ENCODE data around the gene ISX.
"Not testable (repeated sequence)": the region's sequence is repeated elsewhere in the genome, so short reads cannot be mapped to it uniquely, and the experiment has no call there.

ISX gene

DNA sequence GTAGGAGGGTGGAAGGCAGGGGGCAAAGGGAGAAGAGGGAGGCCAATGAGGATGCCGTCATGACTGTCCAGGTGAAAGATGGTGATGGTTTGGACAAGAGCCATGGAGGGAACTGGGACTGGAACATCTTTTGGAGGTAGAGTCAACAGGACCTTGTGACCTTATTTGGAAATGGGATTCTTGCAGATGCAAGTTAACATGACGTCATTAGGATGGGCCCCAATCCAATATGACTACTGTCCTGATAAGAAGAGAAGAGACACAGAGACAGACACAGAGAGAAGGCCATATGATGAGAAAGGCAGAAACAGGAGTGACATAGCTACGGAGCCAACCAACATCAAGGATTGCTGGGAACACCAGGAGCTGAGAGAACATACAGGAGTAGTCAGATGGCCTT lies 31.0 kb upstream of the ISX start:
- H3K27ac ChIP-seq (ENCODE audit: low read depth, low read length, severe bottlenecking), result no peak overlapping the region
- no peaks in the 10 kb centered on the region for H3K4me1 ChIP-seq (ENCODE audit: control insufficient read depth, insufficient read depth, low read length, poor library complexity, severe bottlenecking)
- H3K36me3 ChIP-seq (ENCODE audit: control insufficient read depth, insufficient read depth, low read length), result no peaks in the 10 kb centered on the region
- 57 to 61% methylated on average over 3 of the region's 3 CpGs for WGBS, 2 experiments (ENCODE audit: insufficient coverage in 2 of 2)
- no peak overlapping the region for H3K4me3 ChIP-seq (ENCODE audit: extremely low read depth, insufficient read depth, low read length, poor library complexity, severe bottlenecking)
- H3K9me3 ChIP-seq (ENCODE audit: control insufficient read depth, low read length), result no peaks in the 10 kb centered on the region

DNA sequence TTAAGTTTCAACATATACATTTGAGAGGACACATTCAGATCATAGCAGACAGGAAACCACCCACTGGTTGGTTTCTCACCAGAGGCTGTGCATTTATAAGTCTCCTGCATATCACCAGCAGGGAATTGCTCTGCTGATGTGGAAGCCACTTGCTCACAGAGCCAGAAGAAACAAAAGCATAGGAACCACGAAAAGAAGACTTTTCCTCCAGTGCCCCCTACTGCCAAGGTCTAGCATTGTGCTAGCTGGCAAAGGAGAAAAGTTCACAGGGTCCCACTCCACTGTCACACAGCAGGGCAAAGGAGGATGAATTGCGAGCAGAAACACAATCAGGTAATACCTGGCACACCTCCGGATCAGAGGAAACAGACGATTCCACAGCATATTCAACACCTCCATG lies 28.9 kb upstream of the ISX start:
- no peaks in the 10 kb centered on the region for H3K4me1 ChIP-seq (ENCODE audit: control insufficient read depth, insufficient read depth, low read length, poor library complexity, severe bottlenecking)
- H3K27ac ChIP-seq (ENCODE audit: low read depth, low read length, severe bottlenecking), result no peak overlapping the region
- 53 to 66% methylated on average over 4 of the region's 4 CpGs for WGBS, 2 experiments (ENCODE audit: insufficient coverage in 2 of 2)
- no peaks in the 10 kb centered on the region for H3K36me3 ChIP-seq (ENCODE audit: control insufficient read depth, insufficient read depth, low read length)
- H3K9me3 ChIP-seq (ENCODE audit: control insufficient read depth, low read length), result no peaks in the 10 kb centered on the region
- H3K4me3 ChIP-seq (ENCODE audit: extremely low read depth, insufficient read depth, low read length, poor library complexity, severe bottlenecking), result no peak overlapping the region

DNA sequence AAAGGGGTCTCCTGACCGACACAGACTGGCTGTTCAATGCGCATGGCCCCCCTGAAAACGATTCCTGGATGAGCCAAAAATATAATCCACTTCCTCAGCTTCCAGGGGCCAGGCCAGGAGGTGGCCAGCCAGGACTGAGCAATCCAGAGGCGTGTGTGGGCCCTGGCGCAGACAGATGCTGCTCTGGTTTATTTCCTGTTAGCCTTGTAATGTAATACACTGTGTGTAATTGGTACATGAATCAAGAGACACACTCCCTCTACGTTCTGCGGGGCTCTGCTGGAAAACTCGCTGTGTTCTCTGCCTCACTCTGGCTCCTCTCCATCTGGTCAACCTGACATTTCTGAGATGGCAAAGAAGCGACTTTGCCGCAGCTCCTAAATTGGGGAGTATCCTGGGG lies 26.3 kb upstream of the ISX start:
- Histone ChIP-seq H3K4me3 (ENCODE audit: extremely low read depth, insufficient read depth, low read length, poor library complexity, severe bottlenecking) (no peak overlapping the region), H3K4me1 (ENCODE audit: control insufficient read depth, insufficient read depth, low read length, poor library complexity, severe bottlenecking) (no peaks in the 10 kb centered on the region), H3K9me3 (ENCODE audit: control insufficient read depth, low read length) (no peaks in the 10 kb centered on the region), H3K27ac (ENCODE audit: low read depth, low read length, severe bottlenecking) (no peak overlapping the region), H3K36me3 (ENCODE audit: control insufficient read depth, insufficient read depth, low read length) (no peaks in the 10 kb centered on the region)
- 89 to 96% methylated on average over 3 to 8 of the region's 10 CpGs for WGBS, 2 experiments (ENCODE audit: insufficient coverage in 2 of 2)

DNA sequence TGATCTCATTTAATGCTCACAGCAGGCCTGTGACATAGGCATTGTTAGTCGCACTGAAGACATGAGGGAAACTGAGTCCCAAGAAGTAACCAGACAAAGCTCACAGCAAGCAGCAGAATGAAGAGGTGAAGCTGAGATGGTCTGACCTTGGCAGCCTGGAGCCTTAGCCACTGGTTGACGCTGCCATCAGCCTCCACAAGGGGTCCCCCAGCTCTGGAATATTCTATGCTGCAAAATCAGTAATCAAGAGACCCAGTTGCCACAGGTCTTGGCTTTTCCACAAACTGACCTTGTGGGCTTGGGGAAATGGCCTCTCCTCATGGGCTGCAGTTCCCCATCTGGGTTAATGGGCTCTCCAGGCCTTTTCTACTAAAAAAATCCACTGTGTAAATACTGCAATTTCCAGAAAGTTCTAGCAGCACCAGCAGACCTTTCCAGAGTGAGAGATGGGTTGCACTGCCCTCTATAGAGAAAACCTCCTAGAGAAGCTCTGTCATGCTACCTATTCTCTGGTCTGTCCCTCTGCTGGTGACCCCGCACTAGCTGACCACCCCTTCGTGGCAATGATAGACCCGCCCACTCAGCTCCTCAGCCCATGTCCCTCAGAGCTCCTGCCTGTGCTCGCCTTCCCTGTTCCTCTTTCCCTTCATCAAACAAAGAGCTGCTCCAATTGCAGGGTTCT lies 22.6 kb upstream of the ISX start:
- WGBS, 2 experiments (ENCODE audit: insufficient coverage in 2 of 2), result 79% methylated on average over 6 of the region's 6 CpGs
- no peaks in the 10 kb centered on the region for H3K36me3 ChIP-seq (ENCODE audit: control insufficient read depth, insufficient read depth, low read length)
- no peaks in the 10 kb centered on the region for H3K9me3 ChIP-seq (ENCODE audit: control insufficient read depth, low read length)
- H3K4me1 ChIP-seq (ENCODE audit: control insufficient read depth, insufficient read depth, low read length, poor library complexity, severe bottlenecking), result no peaks in the 10 kb centered on the region
- H3K27ac ChIP-seq (ENCODE audit: low read depth, low read length, severe bottlenecking), result no peak overlapping the region
- no peak overlapping the region for H3K4me3 ChIP-seq (ENCODE audit: extremely low read depth, insufficient read depth, low read length, poor library complexity, severe bottlenecking)

DNA sequence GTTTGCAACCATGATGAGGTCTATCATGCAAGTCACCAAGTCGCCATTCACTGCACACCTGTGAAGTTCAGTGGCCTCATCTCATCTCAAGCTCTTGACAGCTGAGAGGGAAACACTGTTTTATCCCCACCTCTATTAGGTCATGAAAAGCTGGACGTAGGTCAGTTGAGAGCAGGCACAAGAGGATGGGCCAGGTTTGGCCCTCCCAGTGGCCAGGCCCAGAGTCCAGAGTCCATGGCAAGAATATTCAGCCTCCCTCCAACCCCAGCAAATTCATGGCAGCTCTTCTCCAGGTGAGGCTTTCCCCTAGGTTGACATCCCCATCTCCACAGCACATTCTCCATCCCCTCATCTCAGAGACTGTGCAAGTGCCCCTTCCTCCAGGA lies 22.0 kb upstream of the ISX start:
- 69 to 86% methylated on average over 1 to 2 of the region's 2 CpGs for WGBS, 2 experiments (ENCODE audit: insufficient coverage in 2 of 2)
- Histone ChIP-seq H3K4me1 (ENCODE audit: control insufficient read depth, insufficient read depth, low read length, poor library complexity, severe bottlenecking) (no peaks in the 10 kb centered on the region), H3K4me3 (ENCODE audit: extremely low read depth, insufficient read depth, low read length, poor library complexity, severe bottlenecking) (no peak overlapping the region), H3K36me3 (ENCODE audit: control insufficient read depth, insufficient read depth, low read length) (no peaks in the 10 kb centered on the region), H3K27ac (ENCODE audit: low read depth, low read length, severe bottlenecking) (no peak overlapping the region), H3K9me3 (ENCODE audit: control insufficient read depth, low read length) (no peaks in the 10 kb centered on the region)

DNA sequence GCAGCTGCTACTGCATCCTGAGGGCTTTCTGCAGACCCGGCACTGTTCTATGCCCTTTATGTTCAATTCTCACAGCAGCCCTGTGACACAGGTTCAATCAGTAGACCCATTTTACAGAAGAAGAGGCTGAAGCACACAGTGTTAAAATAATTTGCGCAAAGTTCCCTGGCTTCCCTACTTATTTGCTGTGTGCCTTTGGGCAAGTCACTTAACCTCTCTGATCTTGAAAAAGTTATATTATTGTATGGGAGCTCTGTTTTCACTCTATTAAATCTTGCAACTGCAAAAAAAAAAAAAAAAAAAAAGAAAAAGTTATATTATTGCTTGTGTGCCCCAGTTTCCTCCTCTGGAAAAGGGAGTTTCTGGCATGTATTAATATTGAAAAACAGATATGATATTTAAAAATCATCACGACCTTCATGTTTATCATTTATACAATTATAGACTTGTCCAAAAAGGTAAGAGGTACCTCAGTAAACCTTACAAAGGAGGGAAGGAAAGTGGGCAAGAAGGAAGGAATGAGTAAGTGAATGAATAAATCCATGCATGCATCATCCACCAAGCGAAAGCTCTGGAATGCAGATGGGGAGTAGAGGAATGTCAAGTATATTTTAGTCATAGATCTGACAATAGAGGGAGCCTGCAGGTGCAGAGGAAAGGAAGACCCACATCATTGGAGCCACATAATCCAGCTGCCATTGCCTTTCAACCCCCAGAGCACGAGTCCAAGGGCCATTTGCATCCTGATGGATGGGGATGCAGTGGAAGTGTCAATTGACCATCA lies 21.2 kb upstream of the ISX start:
- Histone ChIP-seq H3K4me1 (ENCODE audit: control insufficient read depth, insufficient read depth, low read length, poor library complexity, severe bottlenecking) (no peaks in the 10 kb centered on the region), H3K9me3 (ENCODE audit: control insufficient read depth, low read length) (no peaks in the 10 kb centered on the region), H3K4me3 (ENCODE audit: extremely low read depth, insufficient read depth, low read length, poor library complexity, severe bottlenecking) (no peak overlapping the region), H3K36me3 (ENCODE audit: control insufficient read depth, insufficient read depth, low read length) (no peaks in the 10 kb centered on the region), H3K27ac (ENCODE audit: low read depth, low read length, severe bottlenecking) (no peak overlapping the region)
- WGBS, 2 experiments (ENCODE audit: insufficient coverage in 2 of 2), result 100% methylated on average over 1 to 2 of the region's 5 CpGs

DNA sequence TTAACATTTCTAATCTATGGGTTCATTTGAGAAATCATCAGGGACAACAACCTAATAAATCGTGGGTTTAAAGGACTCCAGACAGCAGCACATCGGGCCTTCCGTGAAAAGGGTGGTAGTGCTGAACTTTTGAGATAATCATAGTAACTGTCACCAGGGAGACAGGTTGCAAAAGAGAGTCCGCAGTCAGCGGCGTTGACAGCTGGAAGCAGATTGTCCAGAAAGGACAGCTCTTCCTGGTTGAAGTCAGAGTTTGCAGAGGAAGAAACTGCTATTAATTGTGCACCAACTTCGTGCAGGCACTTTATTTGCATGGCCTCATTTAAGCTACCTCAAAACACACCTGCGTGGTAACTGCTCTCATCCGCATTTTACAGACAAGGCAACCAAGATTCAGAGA lies 20.5 kb upstream of the ISX start:
- no peak overlapping the region for H3K27ac ChIP-seq (ENCODE audit: low read depth, low read length, severe bottlenecking)
- H3K36me3 ChIP-seq (ENCODE audit: control insufficient read depth, insufficient read depth, low read length), result no peaks in the 10 kb centered on the region
- H3K9me3 ChIP-seq (ENCODE audit: control insufficient read depth, low read length), result no peaks in the 10 kb centered on the region
- WGBS, 2 experiments (ENCODE audit: insufficient coverage in 2 of 2), result 91% methylated on average over 9 of the region's 9 CpGs
- no peaks in the 10 kb centered on the region for H3K4me1 ChIP-seq (ENCODE audit: control insufficient read depth, insufficient read depth, low read length, poor library complexity, severe bottlenecking)
- no peak overlapping the region for H3K4me3 ChIP-seq (ENCODE audit: extremely low read depth, insufficient read depth, low read length, poor library complexity, severe bottlenecking)

DNA sequence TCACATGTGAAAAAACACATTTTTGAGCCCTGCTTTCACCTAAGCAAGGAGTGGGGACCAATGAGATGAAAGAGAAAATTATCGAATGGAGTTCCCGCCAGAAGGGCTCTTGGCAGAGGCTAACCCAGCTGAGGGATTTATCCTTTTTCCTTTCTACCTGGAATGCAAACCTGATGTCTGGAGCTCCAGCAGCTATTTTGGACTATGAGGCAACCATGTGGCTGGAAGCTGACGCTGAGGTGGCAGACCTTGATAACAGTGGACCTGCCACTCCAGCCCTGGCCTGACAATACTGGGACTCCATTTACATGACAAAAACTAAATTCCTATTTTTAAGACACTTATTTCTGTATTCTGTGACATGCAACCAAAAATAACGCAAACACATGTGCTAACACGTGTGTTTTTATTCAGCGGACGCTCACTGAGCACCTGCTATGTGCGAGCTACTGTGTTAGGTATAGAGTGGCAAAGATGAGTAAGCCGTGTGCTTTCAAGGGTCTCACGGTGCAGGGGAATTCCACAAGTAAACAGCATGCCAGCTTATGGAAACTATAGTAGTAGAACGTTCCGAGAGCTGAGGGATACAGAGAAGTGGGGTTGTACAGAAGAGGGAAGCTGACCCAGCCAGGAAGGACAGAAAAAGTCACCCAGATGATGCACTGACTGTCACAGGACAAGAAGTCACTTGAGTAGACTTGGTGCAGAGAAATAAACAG lies 19.1 kb upstream of the ISX start:
- WGBS, 2 experiments (ENCODE audit: insufficient coverage in 2 of 2), result 92 to 97% methylated on average over 12 of the region's 12 CpGs
- Histone ChIP-seq H3K36me3 (ENCODE audit: control insufficient read depth, insufficient read depth, low read length) (no peaks in the 10 kb centered on the region), H3K9me3 (ENCODE audit: control insufficient read depth, low read length) (no peaks in the 10 kb centered on the region), H3K4me1 (ENCODE audit: control insufficient read depth, insufficient read depth, low read length, poor library complexity, severe bottlenecking) (no peaks in the 10 kb centered on the region), H3K4me3 (ENCODE audit: extremely low read depth, insufficient read depth, low read length, poor library complexity, severe bottlenecking) (no peak overlapping the region), H3K27ac (ENCODE audit: low read depth, low read length, severe bottlenecking) (no peak overlapping the region)

DNA sequence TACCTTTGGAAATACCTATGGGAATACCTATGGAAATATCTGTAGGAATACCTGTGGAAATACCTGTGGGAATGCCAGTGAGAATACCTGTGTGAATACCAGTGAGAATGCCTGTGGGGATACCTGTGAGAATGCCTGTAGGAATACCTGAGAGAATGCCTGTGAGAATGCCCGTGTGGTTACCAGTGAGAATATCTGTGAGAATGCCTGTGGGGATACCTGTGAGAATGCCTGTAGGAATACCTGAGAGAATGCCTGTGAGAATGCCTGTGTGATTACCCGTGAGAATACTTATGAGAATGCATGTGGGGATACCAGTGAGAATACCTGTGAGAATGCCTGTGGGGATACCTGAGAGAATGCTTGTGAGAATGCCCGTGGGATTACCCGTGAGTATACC lies 15.9 kb upstream of the ISX start:
- not testable (repeated sequence) for H3K27ac ChIP-seq (ENCODE audit: low read depth, low read length, severe bottlenecking); H3K4me3 ChIP-seq (ENCODE audit: extremely low read depth, insufficient read depth, low read length, poor library complexity, severe bottlenecking); H3K4me1 ChIP-seq (ENCODE audit: control insufficient read depth, insufficient read depth, low read length, poor library complexity, severe bottlenecking); H3K9me3 ChIP-seq (ENCODE audit: control insufficient read depth, low read length); H3K36me3 ChIP-seq (ENCODE audit: control insufficient read depth, insufficient read depth, low read length)
- WGBS, 2 experiments (ENCODE audit: insufficient coverage in 2 of 2), result 89 to 93% methylated on average over 4 of the region's 4 CpGs

DNA sequence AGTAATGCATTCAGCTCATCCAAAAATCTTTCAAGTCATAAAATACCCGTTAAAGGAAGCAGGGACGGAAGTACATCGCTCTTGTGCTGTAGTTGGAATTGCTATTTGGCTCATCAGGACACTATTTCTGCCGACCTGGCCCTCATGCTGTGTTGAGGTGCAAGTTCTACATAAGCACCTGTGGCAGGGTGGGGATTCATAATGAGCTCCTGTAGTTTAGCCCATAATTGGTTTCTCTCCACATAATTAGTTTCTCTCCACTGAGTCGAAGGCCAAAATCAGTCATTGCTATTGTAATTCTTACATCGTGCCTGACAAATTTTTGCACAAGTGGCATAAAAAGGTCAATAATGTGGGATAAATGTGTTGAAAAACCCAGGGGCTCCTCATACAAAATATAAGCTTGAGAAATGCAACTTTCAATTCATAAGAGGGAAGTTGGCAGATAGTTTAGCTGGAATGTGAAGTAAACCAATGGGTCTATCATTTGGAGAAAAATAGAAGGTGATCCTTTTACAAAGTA lies 14.9 kb upstream of the ISX start:
- H3K27ac ChIP-seq (ENCODE audit: low read depth, low read length, severe bottlenecking), result no peak overlapping the region
- no peaks in the 10 kb centered on the region for H3K4me1 ChIP-seq (ENCODE audit: control insufficient read depth, insufficient read depth, low read length, poor library complexity, severe bottlenecking)
- WGBS, 2 experiments (ENCODE audit: insufficient coverage in 2 of 2), result 93 to 100% methylated on average over 2 to 3 of the region's 6 CpGs
- no peaks in the 10 kb centered on the region for H3K9me3 ChIP-seq (ENCODE audit: control insufficient read depth, low read length)
- no peaks in the 10 kb centered on the region for H3K36me3 ChIP-seq (ENCODE audit: control insufficient read depth, insufficient read depth, low read length)
- no peak overlapping the region for H3K4me3 ChIP-seq (ENCODE audit: extremely low read depth, insufficient read depth, low read length, poor library complexity, severe bottlenecking)

DNA sequence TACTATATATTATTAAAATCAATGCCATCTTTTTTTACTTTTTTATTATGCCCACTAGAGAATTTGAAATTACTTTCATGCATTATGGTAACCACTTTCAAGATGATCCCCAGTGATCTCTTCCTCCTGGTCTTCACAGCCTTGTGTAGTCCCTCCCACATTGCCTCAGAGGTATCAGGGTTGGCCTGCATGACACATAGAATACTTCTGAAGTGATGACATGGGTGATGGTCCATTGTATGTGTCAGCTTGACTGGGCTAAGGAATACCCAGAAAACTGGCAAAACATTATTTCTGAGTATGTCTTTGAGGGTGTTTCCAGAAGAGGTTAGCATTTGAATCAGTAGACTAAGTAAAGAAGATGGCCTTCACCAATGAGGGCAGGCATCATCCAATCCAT lies 14.2 kb upstream of the ISX start:
- H3K4me3 ChIP-seq (ENCODE audit: extremely low read depth, insufficient read depth, low read length, poor library complexity, severe bottlenecking), result no peak overlapping the region
- no peaks in the 10 kb centered on the region for H3K4me1 ChIP-seq (ENCODE audit: control insufficient read depth, insufficient read depth, low read length, poor library complexity, severe bottlenecking)
- H3K9me3 ChIP-seq (ENCODE audit: control insufficient read depth, low read length), result no peaks in the 10 kb centered on the region
- H3K27ac ChIP-seq (ENCODE audit: low read depth, low read length, severe bottlenecking), result no peak overlapping the region
- H3K36me3 ChIP-seq (ENCODE audit: control insufficient read depth, insufficient read depth, low read length), result no peaks in the 10 kb centered on the region

Data from mesodermal cell (in vitro differentiated cells).